Fibroblast of lung (primary cell): ENCODE measurements around the gene IVD. TPM values are rescaled to one million over a fixed set of nuclear protein-coding genes. Genes with fewer than 3 reads are reported as not detected.

Experiments
- DNase-seq, 2 donors: peaks; one replicate each; pipeline versions ENCODE4 v3.0.0 to v3.0.0-alpha.2; 2010; ENCODE audit warnings: low read depth in 2 of 2
- H2AFZ ChIP-seq: 2 replicates; pipeline ENCODE4 v1.5.1; 2012; ENCODE audit warnings: low read length, control low read depth, inconsistent platforms
- H3K27ac ChIP-seq: 2 replicates; pipeline ENCODE4 v1.5.1; 2011; ENCODE audit warnings: low read length, control low read depth; ENCODE audit not compliant: insufficient read depth
- H3K27me3 ChIP-seq: 2 replicates; pipeline ENCODE4 v1.5.1; 2011; ENCODE audit warnings: mild to moderate bottlenecking, low read length; ENCODE audit not compliant: control insufficient read depth, insufficient read depth
- H3K36me3 ChIP-seq: 2 replicates; pipeline ENCODE4 v1.5.1; 2011; ENCODE audit warnings: low read length; ENCODE audit not compliant: control insufficient read depth, insufficient read depth
- H3K4me1 ChIP-seq: 2 replicates; pipeline ENCODE4 v1.5.1; 2011; ENCODE audit warnings: low read length; ENCODE audit not compliant: control insufficient read depth, insufficient read depth; ENCODE audit errors: extremely low read depth
- H3K4me2 ChIP-seq: 2 replicates; pipeline ENCODE4 v1.5.1; 2011; ENCODE audit warnings: low read length, control low read depth; ENCODE audit not compliant: insufficient read depth; ENCODE audit errors: extremely low read depth
- H3K4me3 ChIP-seq, 4 experiments: fragments of 200-600 bp in 1 of 4; sonication (generic) in 1 of 4; replicated peaks in 1 of 4; 2 replicates each; pipeline ENCODE4 v1.5.1; 2011 to 2016; ENCODE audit warnings: low read length in 4 of 4, low read depth in 3 of 4, mild to moderate bottlenecking in 3 of 4, control low read depth in 2 of 4, inconsistent platforms in 1 of 4, mixed read lengths in 1 of 4; ENCODE audit not compliant: insufficient read depth in 1 of 4; ENCODE audit errors: control extremely low read depth in 1 of 4
- H3K79me2 ChIP-seq: 2 replicates; pipeline ENCODE4 v1.5.1; 2012; ENCODE audit warnings: mild to moderate bottlenecking, low read length, inconsistent platforms; ENCODE audit not compliant: control insufficient read depth, insufficient read depth
- H3K9ac ChIP-seq: 2 replicates; pipeline ENCODE4 v1.5.1; 2011; ENCODE audit warnings: mild to moderate bottlenecking, low read length, control low read depth; ENCODE audit not compliant: insufficient read depth
- H3K9me3 ChIP-seq: 2 replicates; pipeline ENCODE4 v1.5.1; 2012; ENCODE audit warnings: low read depth, low read length; ENCODE audit not compliant: control insufficient read depth, insufficient read depth
- H4K20me1 ChIP-seq: 2 replicates; pipeline ENCODE4 v1.5.1; 2011; ENCODE audit warnings: low read length; ENCODE audit not compliant: control insufficient read depth, insufficient read depth; ENCODE audit errors: extremely low read depth
- CTCF ChIP-seq, 2 donors: IDR thresholded peaks in 1 of 2; conservative IDR thresholded peaks in 1 of 2; 1 replicate in 1 of 2; 2 replicates in 1 of 2; pipeline ENCODE4 v1.5.1; 2011 to 2012; ENCODE audit warnings: low read length in 2 of 2, control low read depth in 1 of 2, inconsistent platforms in 1 of 2, low read depth in 1 of 2, mild to moderate bottlenecking in 1 of 2
- EZH2 ChIP-seq: IDR thresholded peaks from 2 replicates; pipeline ENCODE4 v1.5.1; 2012; ENCODE audit warnings: low read length, control low read depth, mild to moderate bottlenecking; ENCODE audit errors: missing control alignments
- polyA plus RNA-seq, 2 donors: library from polyadenylated mRNA; depleted of rRNA in 1 of 2; stranded (reverse) in 1 of 2; unstranded in 1 of 2; fragments of >200 nt; gene quantifications; 2 replicates each; pipeline ENCODE4 v1.2.1, GENCODE V29; 2011 to 2012; ENCODE audit warnings: missing spikeins in 1 of 2
- total RNA-seq: library from RNA; depleted of rRNA; stranded (reverse); fragments of >200 nt; gene quantifications from 2 replicates; pipeline ENCODE4 v1.2.1, GENCODE V29; 2014

Gene IVD
- total and polyA plus RNA-seq, 2 donors (not counting 1 experiment from before 2014, with no cell fraction given) = 37.9 to 61.8 TPM

- Histone ChIP-seq H3K4me1 (peaks cover 3% of the 10 kb centered on the region), H3K4me2 (peak within 1 kb of the TSS; percentile 98), H3K4me3 (peak within 1 kb of the TSS; percentile 68 to 81 (median 74)), H2AFZ (peak within 1 kb of the TSS; percentile 91), H3K9me3 (no peaks in the 10 kb centered on the region), H3K79me2 (peaks cover 2% of the 10 kb centered on the region), H4K20me1 (no peaks in the 10 kb centered on the region), H3K9ac (peak within 1 kb of the TSS; percentile 73), H3K27me3 (no peaks in the 10 kb centered on the region), H3K27ac (peak within 1 kb of the TSS; percentile 54), H3K36me3 (no peaks in the 10 kb centered on the region)
- peak; percentile 35 to 45 for DNase-seq
- TF ChIP-seq CTCF (conservative IDR thresholded peaks at IDR 0.05 in 1 of 2, IDR thresholded peaks at IDR 0.05 in 1 of 2; ENCODE audit: low read depth in 1 of 2, low read length in 2 of 2) (no peak), EZH2 (no peak)
Observed at GRCh38 chr15:40470423-40471104, 65.0 kb downstream of the IVD start, which contains the start of gene CHST14. CHST14 (plus strand) TSS chr15:40470984; CDS start chr15:40471214, 230 bp downstream.

Other genes with a start within 250 kb of the IVD start
- 2.1 and 5.4 TPM in 2 replicates for gene BUB1B, start 244.7 kb upstream of the IVD start, total RNA-seq
- gene BUB1B, start 244.7 kb upstream of the IVD start, polyA plus RNA-seq = 6.9 and 23.9 TPM in 2 replicates
- under 0.01 TPM in 1 of 2 replicates, not detected in the other for gene PAK6, start 166.7 kb upstream of the IVD start, total RNA-seq
- 0.03 and 0.05 TPM in 2 replicates for gene PAK6, start 166.7 kb upstream of the IVD start, polyA plus RNA-seq
- not detected in 2 replicates for gene ANKRD63, start 122.7 kb upstream of the IVD start, total RNA-seq
- not detected in 2 replicates for gene ANKRD63, start 122.7 kb upstream of the IVD start, polyA plus RNA-seq
- gene PLCB2, start 97.9 kb upstream of the IVD start, total RNA-seq = under 0.01 TPM in 2 replicates
- 0.33 and 0.40 TPM in 2 replicates for gene PLCB2, start 97.9 kb upstream of the IVD start, polyA plus RNA-seq
- 8.9 and 9.2 TPM in 2 replicates for gene INAFM2, start 82.1 kb upstream of the IVD start, total RNA-seq
- gene INAFM2, start 82.1 kb upstream of the IVD start, polyA plus RNA-seq = 8.2 and 11.0 TPM in 2 replicates
- gene CCDC9B, start 64.9 kb upstream of the IVD start, total RNA-seq = 14.4 and 38.0 TPM in 2 replicates
- 1.7 and 2.0 TPM in 2 replicates for gene CCDC9B, start 64.9 kb upstream of the IVD start, polyA plus RNA-seq
- gene PHGR1, start 54.8 kb upstream of the IVD start, total RNA-seq = not detected in 2 replicates
- not detected in 2 replicates for gene PHGR1, start 54.8 kb upstream of the IVD start, polyA plus RNA-seq
- gene DISP2, start 47.6 kb upstream of the IVD start, total RNA-seq = under 0.01 and 0.26 TPM in 2 replicates
- 0.11 and 0.43 TPM in 2 replicates for gene DISP2, start 47.6 kb upstream of the IVD start, polyA plus RNA-seq
- 15.7 and 30.9 TPM in 2 replicates for gene KNSTRN, start 23.1 kb upstream of the IVD start, total RNA-seq
- 22.5 and 45.3 TPM in 2 replicates for gene KNSTRN, start 23.1 kb upstream of the IVD start, polyA plus RNA-seq
- 4.4 and 5.6 TPM in 2 replicates for gene BAHD1, start 35.2 kb downstream of the IVD start, total RNA-seq
- 3.3 and 4.7 TPM in 2 replicates for gene BAHD1, start 35.2 kb downstream of the IVD start, polyA plus RNA-seq
- gene CHST14, start 65.2 kb downstream of the IVD start, total RNA-seq = 6.7 and 7.4 TPM in 2 replicates
- gene CHST14, start 65.2 kb downstream of the IVD start, polyA plus RNA-seq = 18.1 and 18.8 TPM in 2 replicates
- 14.4 and 14.5 TPM in 2 replicates for gene CCDC32, start 159.2 kb downstream of the IVD start, total RNA-seq
- 15.6 and 20.7 TPM in 2 replicates for gene CCDC32, start 159.2 kb downstream of the IVD start, polyA plus RNA-seq
- 11.6 and 13.1 TPM in 2 replicates for gene RPUSD2, start 163.5 kb downstream of the IVD start, total RNA-seq
- 4.9 and 6.5 TPM in 2 replicates for gene RPUSD2, start 163.5 kb downstream of the IVD start, polyA plus RNA-seq
- gene KNL1, start 188.5 kb downstream of the IVD start, total RNA-seq = 2.1 and 5.0 TPM in 2 replicates
- 3.9 and 14.5 TPM in 2 replicates for gene KNL1, start 188.5 kb downstream of the IVD start, polyA plus RNA-seq